ENCODE measurements around the gene H1-8. TPM values are rescaled to one million over a fixed set of nuclear protein-coding genes. Genes with fewer than 3 reads are reported as not detected.
"Not testable (repeated sequence)": the region's sequence is repeated elsewhere in the genome, so short reads cannot be mapped to it uniquely, and the experiment has no call there.

H1-8 gene
- total RNA-seq, 1 experiment from 2014 or later, result not detected

DNA sequence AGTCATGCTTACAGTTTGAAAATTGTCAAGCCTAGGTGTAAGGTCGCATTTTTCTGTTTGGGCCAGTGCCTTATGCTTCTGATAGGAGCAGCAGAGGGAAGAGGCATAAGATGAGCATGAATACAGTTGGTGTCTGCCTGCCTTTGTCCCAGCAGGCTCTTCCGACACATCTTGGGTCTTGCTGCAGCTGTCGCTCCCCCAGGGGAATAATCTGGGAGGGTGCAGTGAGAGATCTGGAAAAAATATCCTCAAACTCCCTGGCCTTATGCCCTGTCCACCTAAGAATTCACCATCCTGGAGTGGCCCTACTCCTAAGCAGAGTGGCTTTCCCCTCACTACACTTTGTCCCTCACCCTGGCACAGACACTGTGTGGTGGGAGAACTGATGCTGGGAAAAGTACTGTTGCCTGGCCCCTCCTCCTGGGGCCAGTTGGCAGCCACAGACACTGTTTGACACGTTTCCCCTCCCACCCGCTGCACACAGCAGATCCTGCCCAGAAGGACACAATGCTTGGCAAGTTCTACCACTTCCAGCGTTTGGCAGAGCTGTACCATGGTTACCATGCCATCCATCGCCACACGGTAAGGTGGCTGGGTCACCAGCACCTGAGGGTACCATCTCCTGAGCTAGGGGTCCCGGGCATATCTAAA, 35.7 kb upstream of the H1-8 start:
- no peaks in the 10 kb centered on the region for H3K9me3 ChIP-seq
- peaks cover 30% of the 10 kb centered on the region for H3K36me3 ChIP-seq
- no peak for DNase-seq
- H3K4me3 ChIP-seq, result no peak overlapping the region
- H3K27me3 ChIP-seq, result no peaks in the 10 kb centered on the region

DNA sequence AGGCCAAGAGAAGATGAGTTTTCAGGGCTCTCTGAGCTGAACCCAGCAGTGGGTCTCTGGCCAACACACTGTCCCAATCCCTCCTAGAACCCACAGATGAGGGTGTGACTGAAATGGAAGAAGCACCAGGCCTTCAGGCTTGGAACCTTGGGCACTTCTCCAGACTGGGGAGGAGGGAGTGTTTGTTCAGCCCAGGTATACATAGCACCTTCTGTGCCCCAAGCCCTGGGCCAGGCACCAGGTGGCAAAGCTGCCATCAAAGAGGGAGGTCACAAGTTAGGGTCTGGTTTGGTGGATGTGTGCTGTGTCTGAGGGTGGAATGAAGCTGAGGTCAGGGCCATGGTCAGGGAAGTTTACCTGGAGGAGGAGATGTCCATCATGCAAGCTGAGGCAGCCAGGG, 30.4 kb upstream of the H1-8 start:
- DNase-seq, result no peak
- H3K9me3 ChIP-seq, result no peaks in the 10 kb centered on the region
- H3K4me3 ChIP-seq, result no peak overlapping the region
- no peaks in the 10 kb centered on the region for H3K27me3 ChIP-seq
- H3K36me3 ChIP-seq, result peaks cover 6% of the 10 kb centered on the region

DNA sequence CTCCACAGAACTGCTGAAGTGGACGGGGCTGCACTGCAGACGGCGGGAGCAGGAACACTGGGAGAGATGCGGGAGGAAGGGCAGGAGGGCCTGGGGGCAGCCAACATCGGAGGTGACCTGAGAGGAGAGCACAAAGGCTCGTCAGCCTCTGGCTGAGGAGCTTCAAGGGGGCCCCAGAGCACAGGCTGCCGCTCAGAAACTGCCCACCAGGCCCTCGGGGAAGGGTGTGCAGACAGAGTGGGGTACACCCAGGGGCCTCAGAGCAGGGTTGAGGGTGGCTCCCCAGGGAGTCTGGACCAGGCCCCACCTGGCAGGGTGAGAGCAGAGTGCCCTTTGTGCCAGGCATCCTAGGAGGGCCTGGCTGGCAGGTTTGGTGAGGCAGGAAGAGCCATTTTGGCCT, 29.3 kb upstream of the H1-8 start:
- Histone ChIP-seq H3K36me3 (peaks cover 3% of the 10 kb centered on the region; the same call in 1 of the 2 replicates), H3K4me3 (no peak overlapping the region), H3K9me3 (no peaks in the 10 kb centered on the region)

DNA sequence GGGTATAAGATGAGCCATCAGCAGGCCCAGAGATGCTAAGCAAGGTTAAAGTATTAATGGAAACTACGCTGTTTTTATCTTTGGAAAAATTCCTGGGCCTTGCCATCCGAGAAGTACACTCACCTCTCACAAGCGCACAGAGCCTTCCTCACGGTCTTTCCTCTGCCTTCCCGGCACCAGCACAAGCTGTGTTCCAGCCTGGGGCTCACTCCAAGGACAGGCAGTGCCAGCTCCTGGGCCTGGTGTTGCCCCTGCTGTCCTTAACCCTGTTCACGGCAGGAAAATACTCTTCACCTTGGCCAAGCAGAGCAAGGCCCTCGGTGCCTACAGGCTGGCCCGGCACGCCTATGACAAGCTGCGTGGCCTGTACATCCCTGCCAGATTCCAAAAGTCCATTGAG, 28.9 kb upstream of the H1-8 start:
- Histone ChIP-seq H3K4me3 (no peak overlapping the region), H3K27me3 (no peaks in the 10 kb centered on the region), H3K36me3 (peaks cover 3% of the 10 kb centered on the region; the same call in 1 of the 2 replicates), H3K9me3 (no peaks in the 10 kb centered on the region)
- no peak for DNase-seq

More for the DNA sequence above, 29.3 kb upstream of the H1-8 start:
- no peaks in the 10 kb centered on the region for H3K27me3 ChIP-seq
- no peak for DNase-seq

DNA sequence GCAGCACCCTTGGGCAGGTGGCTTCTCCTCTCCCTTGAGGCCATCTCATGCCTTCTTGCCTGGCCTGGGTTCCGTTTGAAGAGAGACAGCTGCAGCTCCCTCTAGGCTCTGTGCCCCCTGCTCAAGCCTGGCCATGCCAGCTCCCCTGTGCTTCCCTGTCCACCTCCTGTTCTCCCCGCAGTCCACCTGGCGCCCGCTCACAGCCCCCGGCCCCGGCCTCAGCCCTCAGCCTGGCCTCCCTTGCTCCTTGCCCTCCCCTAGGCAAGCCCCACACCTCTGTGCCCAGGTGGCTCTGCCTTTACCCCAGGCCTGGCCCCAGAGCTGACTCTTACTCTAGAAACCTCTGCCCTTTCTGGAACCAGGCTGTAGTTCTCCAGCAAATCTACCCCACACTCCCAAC, 28.4 kb upstream of the H1-8 start:
- Histone ChIP-seq H3K4me3 (no peak overlapping the region), H3K36me3 (peaks cover 3% of the 10 kb centered on the region; the same call in 1 of the 2 replicates), H3K9me3 (no peaks in the 10 kb centered on the region), H3K27me3 (no peaks in the 10 kb centered on the region)
- DNase-seq, result no peak

DNA sequence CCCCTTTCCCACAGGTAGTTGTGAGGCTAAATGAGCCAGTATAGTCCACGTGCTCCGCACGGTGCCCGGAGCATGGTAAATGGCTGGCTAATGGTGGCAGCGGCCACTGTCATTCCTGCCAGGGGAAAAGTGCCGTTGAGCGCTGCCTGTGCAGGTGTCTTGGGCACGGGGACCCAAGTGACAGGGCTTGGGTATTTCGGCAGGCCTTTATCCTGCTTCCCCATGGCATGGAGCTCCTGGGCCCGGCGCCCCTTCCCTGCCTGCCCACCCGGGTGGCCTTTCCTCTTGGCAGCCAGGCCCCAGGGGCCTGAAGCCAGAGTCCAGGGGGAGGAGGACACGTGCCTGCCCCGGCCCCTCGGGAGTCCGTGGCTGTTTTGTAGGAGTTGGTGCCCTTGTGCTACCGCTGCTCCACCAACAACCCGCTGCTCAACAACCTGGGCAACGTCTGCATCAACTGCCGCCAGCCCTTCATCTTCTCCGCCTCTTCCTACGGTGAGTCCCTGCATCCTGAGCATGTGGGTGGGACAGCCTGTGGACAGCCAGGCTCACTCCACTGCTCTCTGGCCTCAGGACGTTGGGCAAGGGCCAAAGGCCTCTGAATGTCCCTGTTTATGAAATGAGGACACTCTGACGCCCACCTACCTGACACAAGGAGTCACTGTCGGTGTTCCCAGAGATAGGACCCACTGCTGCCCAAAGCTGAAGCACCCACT, 27.7 kb upstream of the H1-8 start:
- not testable (repeated sequence) for DNase-seq, H3K36me3 ChIP-seq, H3K9me3 ChIP-seq, H3K27me3 ChIP-seq, H3K4me3 ChIP-seq

DNA sequence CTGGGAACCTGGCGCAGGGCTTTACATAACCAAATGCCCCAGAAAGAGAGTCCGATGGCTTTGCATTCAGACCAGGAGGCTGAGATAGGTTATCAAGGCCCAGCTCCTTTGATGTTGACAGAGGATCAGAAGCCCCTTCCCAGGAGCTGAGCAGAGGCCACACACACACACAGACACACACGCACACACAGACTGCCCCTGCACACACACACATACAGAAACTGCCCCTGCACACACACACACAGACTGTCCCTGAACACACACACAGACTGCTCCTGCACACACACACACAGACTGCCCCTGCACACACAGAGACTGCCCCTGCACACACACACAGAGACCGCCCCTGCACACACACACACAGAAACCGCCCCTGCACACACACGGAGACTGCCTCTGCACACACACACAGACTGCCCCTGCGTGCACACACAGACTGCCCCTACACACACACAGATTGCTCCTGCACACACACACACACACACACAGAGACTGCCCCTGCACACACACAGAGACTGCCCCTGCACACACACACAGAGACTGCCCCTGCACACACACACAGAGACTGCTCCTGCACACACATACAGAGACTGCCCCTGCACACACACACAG, 27.0 kb upstream of the H1-8 start:
- H3K4me3 ChIP-seq, H3K36me3 ChIP-seq, H3K9me3 ChIP-seq: not testable (repeated sequence)

DNA sequence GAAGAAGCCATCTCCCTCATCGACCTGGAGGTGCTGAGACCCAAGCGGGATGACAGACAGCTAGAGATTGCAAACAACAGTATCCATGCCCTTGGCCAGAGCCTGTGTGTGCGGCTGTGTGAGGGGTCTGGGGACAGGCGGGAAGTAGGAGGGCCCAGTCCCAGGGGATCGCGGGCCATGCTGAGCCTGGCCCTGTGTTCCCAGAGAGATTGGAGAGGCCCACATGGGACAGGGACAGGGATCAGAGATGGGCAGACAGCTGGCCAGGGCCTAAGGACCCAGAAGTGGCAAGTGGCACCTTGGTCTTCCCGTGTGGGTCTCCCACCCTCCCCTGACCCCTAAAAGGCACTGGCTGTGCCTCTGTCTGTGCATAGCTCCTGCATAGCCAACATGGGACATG, 25.5 kb upstream of the H1-8 start:
- no peak for DNase-seq
- no peaks in the 10 kb centered on the region for H3K9me3 ChIP-seq
- no peaks in the 10 kb centered on the region for H3K27me3 ChIP-seq
- no peak overlapping the region for H3K4me3 ChIP-seq
- peaks cover 3% of the 10 kb centered on the region; the same call in 1 of the 2 replicates for H3K36me3 ChIP-seq

More for the DNA sequence above, 27.0 kb upstream of the H1-8 start:
- not testable (repeated sequence) for H3K27me3 ChIP-seq, DNase-seq

DNA sequence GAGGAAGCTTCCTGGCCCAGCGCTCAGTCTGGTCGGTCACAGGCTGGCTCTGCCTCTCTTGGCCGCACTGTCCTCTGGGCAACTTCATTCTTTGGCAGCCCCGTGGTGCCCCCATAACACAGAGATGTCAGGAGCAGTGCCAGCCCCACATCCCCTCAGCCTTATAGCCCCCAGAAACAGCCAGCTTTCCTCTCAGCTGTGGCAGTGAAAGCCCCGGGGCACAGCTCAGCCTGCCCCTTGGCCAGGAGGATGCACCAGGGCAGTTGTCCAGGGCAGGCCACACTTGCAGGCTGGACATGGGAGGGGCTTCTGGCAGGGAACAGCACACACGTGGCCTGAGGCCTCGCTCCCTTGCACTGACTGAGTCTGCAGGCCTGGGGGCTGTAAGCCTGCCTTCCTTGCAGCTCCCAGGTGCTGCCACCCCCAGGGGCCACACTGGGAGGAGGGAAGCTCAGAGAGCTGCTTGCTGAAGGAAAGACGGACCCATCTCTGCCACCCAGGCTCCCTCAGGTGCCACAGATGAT, 24.9 kb upstream of the H1-8 start:
- no peak for DNase-seq
- H3K9me3 ChIP-seq, result no peaks in the 10 kb centered on the region

DNA sequence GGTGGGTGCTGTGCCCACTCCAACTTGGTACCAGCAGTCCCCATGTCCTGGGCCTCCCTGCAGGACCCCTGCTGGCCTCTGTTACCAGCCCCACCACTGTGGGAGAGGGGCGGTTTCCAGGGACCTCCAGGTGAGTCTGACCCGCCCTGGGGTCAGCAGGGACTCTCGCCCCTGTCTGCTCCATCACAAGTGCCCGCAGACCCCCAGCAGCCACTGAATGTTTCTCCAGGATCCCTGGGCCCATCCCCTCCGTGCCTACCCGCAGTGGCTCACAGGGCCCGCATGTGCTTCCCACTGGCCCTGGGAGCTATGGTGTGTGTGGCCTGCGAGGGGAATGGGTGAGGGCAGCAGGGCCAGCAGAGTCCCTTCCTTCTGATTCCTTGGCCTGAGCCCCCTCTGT, 24.4 kb upstream of the H1-8 start:
- no peaks in the 10 kb centered on the region for H3K9me3 ChIP-seq
- DNase-seq, result no peak
- no peak overlapping the region for H3K4me3 ChIP-seq

More for the DNA sequence above, 24.9 kb upstream of the H1-8 start:
- Histone ChIP-seq H3K4me3 (no peak overlapping the region), H3K27me3 (no peaks in the 10 kb centered on the region), H3K36me3 (no peaks in the 10 kb centered on the region; the same call in 1 of the 2 replicates)

DNA sequence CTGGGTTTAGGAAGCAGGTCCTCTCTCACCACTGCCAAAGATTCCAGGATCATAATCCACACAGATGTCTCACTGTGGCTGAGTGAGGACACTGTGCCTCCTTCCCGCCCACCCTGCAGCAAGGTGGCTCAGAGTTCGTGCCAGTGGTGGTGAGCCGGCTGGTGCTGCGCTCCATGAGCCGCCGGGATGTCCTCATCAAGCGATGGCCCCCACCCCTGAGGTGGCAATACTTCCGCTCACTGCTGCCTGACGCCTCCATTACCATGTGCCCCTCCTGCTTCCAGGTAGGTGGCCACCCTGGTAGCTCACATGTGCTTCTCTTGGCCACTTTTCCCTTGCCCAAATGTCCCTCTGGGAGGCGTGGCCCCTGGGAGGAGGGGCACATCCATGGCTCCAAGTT, 23.5 kb upstream of the H1-8 start:
- no peak for DNase-seq
- no peaks in the 10 kb centered on the region for H3K9me3 ChIP-seq
- no peak overlapping the region for H3K4me3 ChIP-seq
- H3K36me3 ChIP-seq, result no peaks in the 10 kb centered on the region
- no peaks in the 10 kb centered on the region for H3K27me3 ChIP-seq

More for the DNA sequence above, 24.4 kb upstream of the H1-8 start:
- H3K27me3 ChIP-seq, result no peaks in the 10 kb centered on the region
- H3K36me3 ChIP-seq, result no peaks in the 10 kb centered on the region; the same call in 1 of the 2 replicates

DNA sequence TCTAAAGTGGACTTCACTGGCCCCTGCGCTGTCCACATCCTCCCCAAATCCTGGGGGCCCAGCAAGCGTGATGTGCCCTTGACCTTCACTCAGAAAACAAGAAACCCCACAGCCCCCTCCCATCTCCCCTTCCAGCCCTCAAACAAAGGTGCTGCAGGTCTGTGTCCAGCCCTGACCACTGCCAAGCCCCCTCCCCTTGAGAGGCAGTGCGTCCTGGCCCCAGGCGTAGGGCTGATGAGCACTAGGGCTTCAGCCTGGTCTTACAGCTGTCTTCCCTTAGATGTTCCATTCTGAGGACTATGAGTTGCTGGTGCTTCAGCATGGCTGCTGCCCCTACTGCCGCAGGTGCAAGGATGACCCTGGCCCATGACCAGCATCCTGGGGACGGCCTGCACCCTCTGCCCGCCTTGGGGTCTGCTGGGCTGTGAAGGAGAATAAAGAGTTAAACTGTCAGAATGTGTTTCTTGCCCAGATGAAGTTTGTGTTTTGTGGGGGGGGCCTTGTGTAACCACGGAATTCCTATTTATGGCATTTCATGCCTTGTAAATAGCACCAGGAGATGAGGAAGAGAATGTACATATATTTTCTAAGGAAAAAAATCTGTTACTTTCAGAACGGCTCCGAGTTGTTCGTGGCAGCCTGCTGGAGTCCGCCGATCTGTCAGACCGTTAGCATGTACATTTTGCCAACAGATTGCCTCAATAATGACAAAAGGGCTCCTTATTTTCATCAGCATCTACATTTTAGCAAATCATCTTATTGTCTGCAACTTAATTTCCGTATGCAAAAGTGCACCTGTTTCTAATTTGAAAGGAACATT, 22.9 kb upstream of the H1-8 start:
- Histone ChIP-seq H3K27me3 (no peaks in the 10 kb centered on the region), H3K4me3 (no peak overlapping the region), H3K9me3 (no peaks in the 10 kb centered on the region), H3K36me3 (no peaks in the 10 kb centered on the region)
- no peak for DNase-seq

DNA sequence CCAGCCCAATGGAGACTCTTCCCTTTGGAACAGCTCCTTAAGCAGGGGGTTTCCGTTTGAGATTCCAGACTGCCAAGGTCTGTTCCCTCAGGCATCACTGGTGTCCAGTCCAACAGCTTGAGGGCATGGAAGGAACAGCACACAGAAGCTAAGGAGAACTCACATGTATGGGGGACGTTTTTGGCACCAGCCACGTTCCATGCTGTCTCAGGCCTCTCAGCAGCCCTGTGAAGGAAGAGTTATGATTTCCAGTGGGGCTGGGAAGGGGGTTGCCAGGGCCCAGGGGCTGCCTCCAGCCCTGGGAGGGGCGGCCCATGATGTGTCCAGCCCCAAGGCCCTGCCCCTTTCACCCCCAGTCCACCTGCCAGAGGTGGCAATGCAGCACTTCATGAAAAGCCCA, 22.0 kb upstream of the H1-8 start:
- DNase-seq, result no peak
- Histone ChIP-seq H3K27me3 (no peaks in the 10 kb centered on the region), H3K36me3 (no peaks in the 10 kb centered on the region), H3K9me3 (no peaks in the 10 kb centered on the region), H3K4me3 (no peak overlapping the region)

DNA sequence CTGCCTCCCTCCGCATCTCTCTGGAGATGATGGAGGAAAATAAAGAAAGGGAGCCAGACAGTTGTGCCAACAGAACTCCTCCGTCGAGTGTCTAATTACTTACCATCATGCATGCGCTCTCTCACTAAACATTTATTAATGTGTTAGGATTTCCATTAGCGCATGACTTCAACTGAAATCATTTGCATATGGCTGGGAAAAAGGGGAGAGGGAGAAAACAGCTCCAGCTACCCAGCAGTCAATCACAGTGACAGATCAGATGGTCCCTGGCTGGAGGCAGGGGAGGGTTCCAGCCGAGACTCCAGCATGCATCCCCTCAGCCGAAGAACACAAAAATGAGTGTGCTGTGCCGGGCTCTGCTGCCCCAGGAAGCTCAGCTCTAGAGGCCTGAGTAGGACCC, 21.4 kb upstream of the H1-8 start:
- no peaks in the 10 kb centered on the region for H3K27me3 ChIP-seq
- H3K4me3 ChIP-seq, result no peak overlapping the region
- no peaks in the 10 kb centered on the region for H3K9me3 ChIP-seq
- no peak for DNase-seq
- H3K36me3 ChIP-seq, result no peaks in the 10 kb centered on the region

DNA sequence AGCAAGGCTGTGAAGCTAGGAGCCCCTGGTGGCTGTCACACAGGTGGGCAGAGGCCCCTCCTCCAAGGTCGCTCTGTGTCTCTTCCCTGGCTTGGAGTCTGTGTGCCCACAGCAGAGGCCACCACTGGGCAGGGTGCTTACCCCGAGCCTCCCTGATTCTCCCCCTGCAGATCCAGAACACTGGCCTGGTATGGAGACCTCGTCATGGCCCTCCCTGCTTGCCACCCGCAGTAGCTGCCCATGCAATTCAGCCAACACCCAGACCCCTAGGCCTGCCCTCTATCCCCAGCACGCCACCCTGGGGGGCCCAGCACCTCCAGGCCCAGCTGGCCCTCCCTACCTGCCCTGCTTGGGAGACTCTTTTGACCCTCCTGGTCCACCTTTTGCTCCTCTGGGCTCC, 20.0 kb upstream of the H1-8 start:
- H3K36me3 ChIP-seq, result no peaks in the 10 kb centered on the region
- no peak for DNase-seq
- H3K9me3 ChIP-seq, result no peaks in the 10 kb centered on the region
- no peak overlapping the region for H3K4me3 ChIP-seq
- H3K27me3 ChIP-seq, result no peaks in the 10 kb centered on the region

DNA sequence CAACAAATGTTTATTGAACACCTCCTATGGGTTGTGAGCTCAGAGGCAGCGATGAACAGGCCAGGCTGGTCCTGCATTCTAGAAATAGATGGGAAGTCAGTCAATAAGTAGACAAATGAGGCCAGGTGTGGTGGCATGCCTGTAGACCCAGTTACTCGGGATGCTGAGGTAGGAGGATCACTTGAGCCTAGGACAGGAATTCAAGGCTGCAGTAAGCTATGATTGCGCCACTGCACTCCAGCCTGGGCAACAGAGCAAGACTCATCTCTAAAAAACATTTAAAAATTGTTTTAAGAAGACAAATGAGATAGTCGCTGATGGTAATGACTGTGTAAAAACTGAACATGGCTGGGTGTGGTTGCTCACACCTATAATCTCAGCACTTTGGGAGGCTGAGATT, 18.9 kb upstream of the H1-8 start:
- Histone ChIP-seq H3K27me3 (no peaks in the 10 kb centered on the region), H3K36me3 (no peaks in the 10 kb centered on the region), H3K9me3 (no peaks in the 10 kb centered on the region), H3K4me3 (no peak overlapping the region)
- no peak for DNase-seq
